Mucosa of descending colon (tissue), 3 donors: ENCODE measurements around the gene TLL1. TPM values are rescaled to one million over a fixed set of nuclear protein-coding genes. Genes with fewer than 3 reads are reported as not detected.

Experiments
- ATAC-seq: fragments of 200-7000 bp; cut with Tn5 transposase; one replicate; pipeline ENCODE4 v1.9.1; 2020; ENCODE audit warnings: mild to moderate bottlenecking, moderate library complexity
- DNase-seq, 3 donors: peaks; one replicate each; pipeline ENCODE4 v3.0.0-alpha.2; 2020
- H3K36me3 ChIP-seq: fragments of 200-600 bp; one replicate; pipeline ENCODE4 v1.8.0; 2021; ENCODE audit warnings: low read depth, mild to moderate bottlenecking
- H3K4me1 ChIP-seq: fragments of 200-600 bp; one replicate; pipeline ENCODE4 v1.8.0; 2021; ENCODE audit warnings: low read depth, mild to moderate bottlenecking
- H3K4me3 ChIP-seq: fragments of 200-600 bp; one replicate; pipeline ENCODE4 v1.8.0; 2021; ENCODE audit warnings: mild to moderate bottlenecking
- H3K9me3 ChIP-seq: fragments of 200-600 bp; one replicate; pipeline ENCODE4 v1.8.0; 2021; ENCODE audit warnings: mild to moderate bottlenecking
- intact Hi-C, 2 donors: fragments of 100-400 bp; cut with DNase I in 1 of 2; cut with micrococcal nuclease in 1 of 2; formaldehyde crosslinking; loops; one replicate each; pipeline versions ENCODE4 v1.11.0 to v1.11.1; 2022; cut with DNase I, micrococcal nuclease
- total RNA-seq, 3 donors: library from RNA; stranded (reverse); fragmentation: NEBNext Ultra II Directional in 2 of 3; extraction: Animal tissue kit (Norgen Biotek cat#: 25700) in 2 of 3; gene quantifications; one replicate each; pipeline versions ENCODE4 v1.2.1 to v1.2.4, GENCODE V29; 2021 to 2023
- TF ChIP-seq, protein P1 (sequence below): fragments of 200-600 bp; IDR thresholded peaks from one replicate; pipeline ENCODE4 v1.8.0; 2022; ENCODE audit warnings: antibody characterized with exemption, mild to moderate bottlenecking
- donor health status: DM: no; HTN: no; CAD: no; lungs with moderate emphysema.
- donor health status: DM: no; HTN: no; CAD: no.
- donor health status: DM: no; HTN: yes; CAD: no.

Gene TLL1
- total RNA-seq, 3 donors from 2014 or later: 2.4 to 4.8 (median 2.5) TPM

GRCh38 chr4:166066936-166067335, 193.9 kb downstream of the TLL1 start:
- H3K4me1 ChIP-seq: no peaks in the 10 kb centered on the region
- no peaks in the 10 kb centered on the region for H3K36me3 ChIP-seq
- H3K9me3 ChIP-seq: no peaks in the 10 kb centered on the region
- H3K4me3 ChIP-seq: no peak overlapping the region
- intact Hi-C loops: no loop called here
- DNase-seq (no peak), ATAC-seq (no peak)
- TF ChIP-seq, protein P1, sequence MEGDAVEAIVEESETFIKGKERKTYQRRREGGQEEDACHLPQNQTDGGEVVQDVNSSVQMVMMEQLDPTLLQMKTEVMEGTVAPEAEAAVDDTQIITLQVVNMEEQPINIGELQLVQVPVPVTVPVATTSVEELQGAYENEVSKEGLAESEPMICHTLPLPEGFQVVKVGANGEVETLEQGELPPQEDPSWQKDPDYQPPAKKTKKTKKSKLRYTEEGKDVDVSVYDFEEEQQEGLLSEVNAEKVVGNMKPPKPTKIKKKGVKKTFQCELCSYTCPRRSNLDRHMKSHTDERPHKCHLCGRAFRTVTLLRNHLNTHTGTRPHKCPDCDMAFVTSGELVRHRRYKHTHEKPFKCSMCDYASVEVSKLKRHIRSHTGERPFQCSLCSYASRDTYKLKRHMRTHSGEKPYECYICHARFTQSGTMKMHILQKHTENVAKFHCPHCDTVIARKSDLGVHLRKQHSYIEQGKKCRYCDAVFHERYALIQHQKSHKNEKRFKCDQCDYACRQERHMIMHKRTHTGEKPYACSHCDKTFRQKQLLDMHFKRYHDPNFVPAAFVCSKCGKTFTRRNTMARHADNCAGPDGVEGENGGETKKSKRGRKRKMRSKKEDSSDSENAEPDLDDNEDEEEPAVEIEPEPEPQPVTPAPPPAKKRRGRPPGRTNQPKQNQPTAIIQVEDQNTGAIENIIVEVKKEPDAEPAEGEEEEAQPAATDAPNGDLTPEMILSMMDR: no peak

DNA sequence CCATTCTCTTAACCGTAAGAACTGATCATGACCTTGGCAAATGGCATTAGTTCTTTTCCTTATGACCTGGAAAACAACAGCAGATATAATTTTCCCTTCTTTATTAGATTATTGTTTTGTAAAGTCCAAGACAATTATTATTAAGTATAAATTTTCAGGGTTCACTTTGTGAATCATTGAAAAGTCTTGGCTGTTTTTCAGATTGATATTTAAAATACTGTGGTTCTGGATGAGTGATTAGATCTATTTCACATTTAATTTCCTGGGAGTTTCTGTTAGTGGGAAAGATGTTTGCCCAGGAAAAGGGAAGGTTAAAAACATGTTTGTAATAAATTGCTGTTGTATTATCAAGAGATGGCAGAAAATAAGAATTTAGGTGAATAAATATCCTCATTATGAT, 194.9 kb downstream of the TLL1 start:
- no peak for DNase-seq
- Histone ChIP-seq H3K4me1 (no peaks in the 10 kb centered on the region), H3K9me3 (no peaks in the 10 kb centered on the region), H3K36me3 (no peaks in the 10 kb centered on the region), H3K4me3 (no peak overlapping the region)
- intact Hi-C loops: no loop called here
- no peak for ATAC-seq
- TF ChIP-seq, protein P1: no peak

- Histone ChIP-seq H3K9me3 (no peaks in the 10 kb centered on the region), H3K36me3 (no peaks in the 10 kb centered on the region), H3K4me1 (no peaks in the 10 kb centered on the region), H3K4me3 (no peak overlapping the region)
- TF ChIP-seq, protein P1: no peak
- no peak for ATAC-seq
- no peak for DNase-seq
- intact Hi-C loops: no loop called here
These were observed 200.7 kb downstream of the TLL1 start for GRCh38 chr4:166073783-166074182.

- ATAC-seq (no peak), DNase-seq (no peak)
- Histone ChIP-seq H3K36me3 (no peaks in the 10 kb centered on the region), H3K4me1 (no peaks in the 10 kb centered on the region), H3K4me3 (no peak overlapping the region), H3K9me3 (no peaks in the 10 kb centered on the region)
- TF ChIP-seq, protein P1: no peak
- intact Hi-C loops: no loop called here
These were observed 202.6 kb downstream of the TLL1 start for GRCh38 chr4:166075599-166075998.

- Histone ChIP-seq H3K36me3 (no peaks in the 10 kb centered on the region), H3K4me3 (no peak overlapping the region), H3K4me1 (no peaks in the 10 kb centered on the region), H3K9me3 (no peaks in the 10 kb centered on the region)
- DNase-seq (no peak), ATAC-seq (no peak)
- intact Hi-C loops: no loop called here
- TF ChIP-seq, protein P1: no peak
These were observed 204.7 kb downstream of the TLL1 start for GRCh38 chr4:166077782-166078181.

- ATAC-seq (no peak), DNase-seq (no peak)
- H3K4me1 ChIP-seq: no peaks in the 10 kb centered on the region
- no peak overlapping the region for H3K4me3 ChIP-seq
- TF ChIP-seq, protein P1: no peak
- H3K36me3 ChIP-seq: no peaks in the 10 kb centered on the region
- no peaks in the 10 kb centered on the region for H3K9me3 ChIP-seq
- intact Hi-C loops: no loop called here
These were observed 205.3 kb downstream of the TLL1 start for GRCh38 chr4:166078383-166078782.
